GM19025 (cell line): ENCODE measurements around the gene PTPRN2.

Source experiments
- ATAC-seq: cut with Tn5 transposase; IDR thresholded peaks from one replicate; pipeline ENCODE4 v1.9.1; 2021; ENCODE audit warnings: mild to moderate bottlenecking, low read depth, moderate library complexity; ENCODE audit not compliant: unreplicated experiment

The PTPRN2 gene

GRCh38 chr7:158003441-158004122 is 584.0 kb downstream of the PTPRN2 start:
- ATAC-seq: no peak

- no peak for ATAC-seq
Measured at GRCh38 chr7:158002486-158003080, 585.0 kb downstream of the PTPRN2 start.

- ATAC-seq: no peak
Measured at GRCh38 chr7:158001621-158002320, 585.9 kb downstream of the PTPRN2 start.

GRCh38 chr7:158001003-158001402 is 586.6 kb downstream of the PTPRN2 start:
- no peak for ATAC-seq

GRCh38 chr7:158000160-158000559 is 587.5 kb downstream of the PTPRN2 start:
- ATAC-seq: no peak

GRCh38 chr7:157998884-157999552 is 588.6 kb downstream of the PTPRN2 start:
- ATAC-seq: no peak

GRCh38 chr7:157997471-157997870 is 590.2 kb downstream of the PTPRN2 start:
- no peak for ATAC-seq

- no peak for ATAC-seq
Measured at GRCh38 chr7:157997080-157997440, 590.6 kb downstream of the PTPRN2 start.

GRCh38 chr7:157996359-157997079 is 591.1 kb downstream of the PTPRN2 start:
- ATAC-seq: no peak

- ATAC-seq: no peak
Measured at GRCh38 chr7:157995815-157996214, 591.8 kb downstream of the PTPRN2 start.

GRCh38 chr7:157994319-157994718 is 593.3 kb downstream of the PTPRN2 start:
- ATAC-seq: no peak

GRCh38 chr7:157993406-157994105 is 594.1 kb downstream of the PTPRN2 start:
- no peak for ATAC-seq

GRCh38 chr7:157992511-157993160 is 595.0 kb downstream of the PTPRN2 start:
- ATAC-seq: no peak

GRCh38 chr7:157991761-157992160 is 595.9 kb downstream of the PTPRN2 start:
- no peak for ATAC-seq

- no peak for ATAC-seq
Measured at GRCh38 chr7:157991351-157991750, 596.3 kb downstream of the PTPRN2 start.

GRCh38 chr7:157990881-157991250 is 596.8 kb downstream of the PTPRN2 start:
- no peak for ATAC-seq

- no peak for ATAC-seq
Measured at GRCh38 chr7:157990226-157990880, 597.3 kb downstream of the PTPRN2 start.

GRCh38 chr7:157989589-157989988 is 598.0 kb downstream of the PTPRN2 start:
- ATAC-seq: no peak

- no peak for ATAC-seq
Measured at GRCh38 chr7:157987906-157988305, 599.7 kb downstream of the PTPRN2 start.
